ENCODE results near the gene ORM1. TPM values are rescaled to one million over a fixed set of nuclear protein-coding genes. Genes with fewer than 3 reads are reported as not detected.

The ORM1 gene
- total RNA-seq, 6 experiments from 2014 or later: 11,577 to 28,471 (median 22,756) TPM

DNA sequence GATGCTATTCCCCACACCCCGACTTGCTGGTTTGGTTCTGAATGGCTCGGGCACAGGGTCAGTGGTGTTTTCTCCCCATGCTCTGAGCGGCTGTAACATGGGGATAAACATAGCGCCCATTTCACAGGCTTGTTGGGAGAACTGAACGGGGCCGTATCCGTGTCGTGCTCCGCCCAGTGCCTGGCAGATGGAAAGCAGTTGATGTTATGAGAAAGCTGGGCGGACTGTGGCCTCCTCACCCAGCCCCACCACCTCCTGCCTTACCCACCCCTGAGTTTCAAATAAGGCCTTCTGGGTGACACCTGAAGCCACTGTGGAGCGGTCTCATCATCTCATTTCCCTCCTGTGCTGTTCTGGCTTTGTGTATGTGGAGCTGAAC is 21.3 kb downstream of the ORM1 start:
- no peak overlapping the region for H3K4me3 ChIP-seq
- TF ChIP-seq, protein P1, sequence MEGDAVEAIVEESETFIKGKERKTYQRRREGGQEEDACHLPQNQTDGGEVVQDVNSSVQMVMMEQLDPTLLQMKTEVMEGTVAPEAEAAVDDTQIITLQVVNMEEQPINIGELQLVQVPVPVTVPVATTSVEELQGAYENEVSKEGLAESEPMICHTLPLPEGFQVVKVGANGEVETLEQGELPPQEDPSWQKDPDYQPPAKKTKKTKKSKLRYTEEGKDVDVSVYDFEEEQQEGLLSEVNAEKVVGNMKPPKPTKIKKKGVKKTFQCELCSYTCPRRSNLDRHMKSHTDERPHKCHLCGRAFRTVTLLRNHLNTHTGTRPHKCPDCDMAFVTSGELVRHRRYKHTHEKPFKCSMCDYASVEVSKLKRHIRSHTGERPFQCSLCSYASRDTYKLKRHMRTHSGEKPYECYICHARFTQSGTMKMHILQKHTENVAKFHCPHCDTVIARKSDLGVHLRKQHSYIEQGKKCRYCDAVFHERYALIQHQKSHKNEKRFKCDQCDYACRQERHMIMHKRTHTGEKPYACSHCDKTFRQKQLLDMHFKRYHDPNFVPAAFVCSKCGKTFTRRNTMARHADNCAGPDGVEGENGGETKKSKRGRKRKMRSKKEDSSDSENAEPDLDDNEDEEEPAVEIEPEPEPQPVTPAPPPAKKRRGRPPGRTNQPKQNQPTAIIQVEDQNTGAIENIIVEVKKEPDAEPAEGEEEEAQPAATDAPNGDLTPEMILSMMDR (IDR thresholded peaks at IDR 0.05): no peak
- TF ChIP-seq POLR2A (IDR thresholded peaks at IDR 0.05): no peak
- WGBS (ENCODE audit: insufficient coverage, low coverage, low lambda C conversion rate, missing lambda C conversion rate): 86% methylated on average over 2 of the region's 11 CpGs
- no peaks in the 10 kb centered on the region for H3K4me1 ChIP-seq
- no peak for DNase-seq
- H3K9me3 ChIP-seq: no peaks in the 10 kb centered on the region
- H3K36me3 ChIP-seq: peaks cover 7 to 84% (median 28%) of the 10 kb centered on the region in 4 donors
- intact Hi-C loops (cut with DNase I): no loop called here
- no peaks in the 10 kb centered on the region for H3K27me3 ChIP-seq
- no peak for ATAC-seq
- H3K27ac ChIP-seq: no peak overlapping the region

DNA sequence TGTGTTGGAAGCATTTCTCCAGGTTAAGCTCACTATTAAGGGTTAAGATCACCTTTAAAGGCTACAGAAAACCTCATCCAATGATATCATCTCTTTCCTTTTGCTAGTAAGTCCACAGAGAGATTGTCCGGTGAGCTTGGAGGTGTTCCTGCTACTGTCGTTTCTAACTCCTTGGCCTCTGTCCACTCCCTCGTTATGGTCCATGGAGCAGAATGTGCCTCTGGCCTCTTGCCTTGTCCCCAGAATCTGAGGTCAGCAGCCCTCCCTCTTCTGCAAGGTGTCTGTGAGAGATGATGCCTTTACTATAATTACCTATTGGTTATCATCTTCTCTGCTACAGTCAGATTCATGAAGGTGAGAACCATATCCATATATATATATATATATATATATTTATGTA is 21.8 kb downstream of the ORM1 start:
- intact Hi-C loops (cut with DNase I): no loop called here
- Histone ChIP-seq H3K27me3 (no peaks in the 10 kb centered on the region), H3K4me3 (no peak overlapping the region), H3K27ac (no peak overlapping the region), H3K9me3 (no peaks in the 10 kb centered on the region), H3K36me3 (peaks cover 7 to 86% (median 28%) of the 10 kb centered on the region in 4 donors), H3K4me1 (no peaks in the 10 kb centered on the region)
- no peak for ATAC-seq
- TF ChIP-seq, protein P1 (IDR thresholded peaks at IDR 0.05): no peak
- TF ChIP-seq POLR2A (IDR thresholded peaks at IDR 0.05): no peak
- 52% methylated on average over 3 of the region's 3 CpGs for WGBS (ENCODE audit: insufficient coverage, low coverage, low lambda C conversion rate, missing lambda C conversion rate)
- no peak for DNase-seq

DNA sequence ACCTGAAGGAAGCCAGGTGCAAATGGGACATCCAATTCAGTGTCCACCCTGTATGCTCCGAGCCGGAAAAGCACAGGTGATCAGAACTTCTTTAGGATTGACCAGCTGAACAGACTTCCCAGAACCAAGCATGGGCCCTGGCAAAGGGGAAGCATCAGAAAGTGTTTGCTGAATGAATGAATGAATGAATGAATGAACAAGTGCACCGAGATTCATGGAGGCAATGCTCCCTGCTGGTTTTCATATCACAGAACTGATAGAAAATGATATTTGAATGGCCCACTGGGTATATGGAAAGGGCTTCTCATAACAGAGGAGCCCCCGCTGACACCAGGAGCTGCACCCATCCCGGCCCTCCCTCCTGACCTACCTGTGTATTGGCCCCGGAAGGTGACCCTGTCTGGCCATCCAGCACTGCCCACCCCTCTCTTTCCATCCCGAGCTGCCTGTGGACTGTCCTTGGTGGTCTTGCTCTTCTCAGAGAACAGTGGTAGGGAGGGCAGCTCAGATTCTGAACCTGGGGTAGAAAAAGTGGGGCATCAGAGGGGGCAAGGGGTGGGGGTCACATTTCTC is 22.7 kb downstream of the ORM1 start:
- Histone ChIP-seq H3K4me1 (no peaks in the 10 kb centered on the region), H3K9me3 (no peaks in the 10 kb centered on the region), H3K27ac (no peak overlapping the region), H3K36me3 (peaks cover 7 to 88% (median 30%) of the 10 kb centered on the region in 4 donors), H3K4me3 (no peak overlapping the region), H3K27me3 (no peaks in the 10 kb centered on the region)
- DNase-seq: no peak
- intact Hi-C loops (cut with DNase I): no loop called here
- TF ChIP-seq POLR2A (IDR thresholded peaks at IDR 0.05): no peak
- TF ChIP-seq, protein P1 (IDR thresholded peaks at IDR 0.05): no peak
- WGBS (ENCODE audit: insufficient coverage, low coverage, low lambda C conversion rate, missing lambda C conversion rate): 100% methylated on average over 3 of the region's 7 CpGs
- ATAC-seq: no peak

DNA sequence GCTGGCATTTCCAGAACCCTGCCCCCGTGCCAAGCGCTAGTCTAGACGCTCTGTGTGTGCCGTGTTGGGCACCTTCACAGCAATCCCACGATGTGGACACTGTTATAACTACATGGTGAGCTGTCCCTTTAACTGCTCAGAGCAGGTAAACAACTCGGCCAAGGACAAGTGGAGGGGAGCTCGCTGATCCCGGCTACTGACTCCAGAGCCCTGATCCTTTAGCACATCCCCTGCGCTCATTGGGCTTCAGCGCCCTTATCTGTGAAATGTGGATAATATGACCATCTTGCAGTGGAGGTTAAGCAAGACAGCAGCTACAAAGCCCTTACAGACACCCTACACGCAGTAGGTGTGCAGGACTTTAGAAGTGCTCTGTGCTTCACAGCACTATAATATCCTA is 23.2 kb downstream of the ORM1 start:
- Histone ChIP-seq H3K27me3 (no peaks in the 10 kb centered on the region), H3K9me3 (no peaks in the 10 kb centered on the region), H3K36me3 (peaks cover 7 to 83% (median 28%) of the 10 kb centered on the region in 4 donors), H3K27ac (no peak overlapping the region), H3K4me3 (no peak overlapping the region), H3K4me1 (peaks cover 0 to 2% (median 0%) of the 10 kb centered on the region in 4 donors)
- TF ChIP-seq, protein P1 (IDR thresholded peaks at IDR 0.05): no peak
- no peak for TF ChIP-seq POLR2A (IDR thresholded peaks at IDR 0.05)
- no peak for DNase-seq
- 73% methylated on average over 7 of the region's 11 CpGs for WGBS (ENCODE audit: insufficient coverage, low coverage, low lambda C conversion rate, missing lambda C conversion rate)
- intact Hi-C loops (cut with DNase I): no loop called here
- ATAC-seq: no peak

All from right lobe of liver (tissue), 6 donors.